C4-2B (cell line): Measurements from ENCODE around the gene MAP2K3.
"Not testable (repeated sequence)": the region's sequence is repeated elsewhere in the genome, so short reads cannot be mapped to it uniquely, and the experiment has no call there.

Experiments
- CTCF ChIP-seq: fragments of 450-650 bp; conservative IDR thresholded peaks from 2 replicates; pipeline ENCODE4 v1.5.1; 2017; ENCODE audit warnings: mild to moderate bottlenecking
- ZFX ChIP-seq: fragments of 450-650 bp; IDR thresholded peaks from 2 replicates; pipeline ENCODE4 v1.6.1; 2017

- not testable (repeated sequence) for TF ChIP-seq CTCF, ZFX
Observed at GRCh38 chr17:21350495-21350894, 66.0 kb downstream of the MAP2K3 start.
